Fibroblast of skin of left quadriceps (primary cell): ENCODE results near the gene UBALD2.

ENCODE experiments used
- DNase-seq, 2 experiments: peaks; one replicate each; pipeline ENCODE4 v3.0.0-alpha.2; 2013; ENCODE audit warnings: low read depth in 2 of 2

UBALD2 gene

DNA sequence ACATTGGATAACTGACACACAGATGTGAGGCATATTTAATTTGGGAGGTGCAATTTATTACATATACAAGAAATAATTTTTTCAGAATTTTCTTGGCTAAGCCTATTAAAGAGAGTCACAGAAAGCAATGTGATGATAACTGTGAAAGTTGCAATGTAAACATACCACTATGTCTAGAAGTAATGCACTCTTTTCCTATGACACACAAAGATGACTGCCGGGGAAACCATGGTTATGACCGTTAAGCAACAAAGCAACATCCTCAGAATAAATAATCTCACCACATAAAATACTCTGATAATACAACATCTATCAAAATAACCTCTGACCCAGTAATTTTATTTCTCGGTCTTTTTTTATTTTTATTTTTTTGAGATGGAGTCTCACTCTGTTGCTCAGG lies 53.4 kb downstream of the UBALD2 start:
- DNase-seq = no peak
